HG02884 (cell line): Measurements from ENCODE around the gene G0S2.

Experiments
- ATAC-seq: cut with Tn5 transposase; IDR thresholded peaks from one replicate; pipeline ENCODE4 v1.9.1; 2021; ENCODE audit warnings: mild to moderate bottlenecking, moderate library complexity; ENCODE audit not compliant: unreplicated experiment

The G0S2 gene

DNA sequence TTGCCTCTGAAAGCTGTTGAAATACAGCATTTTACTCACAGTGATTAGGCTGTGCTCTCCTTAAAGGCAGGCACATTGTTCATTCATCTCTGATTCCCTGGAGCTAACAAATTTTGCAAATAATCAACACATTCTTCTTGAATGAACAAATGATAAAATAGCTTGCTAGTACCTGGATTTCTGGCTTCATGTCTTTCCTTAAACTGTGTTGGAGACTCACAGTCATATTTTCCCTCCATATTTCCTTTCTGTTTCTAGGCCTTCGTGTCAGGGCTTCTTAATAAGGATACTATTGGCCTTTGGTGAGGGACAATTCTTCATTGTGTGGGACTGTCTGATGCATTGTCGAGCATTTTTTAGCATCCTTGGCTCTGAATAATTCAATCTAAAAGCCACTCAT, 39.1 kb downstream of the G0S2 start:
- ATAC-seq = no peak

DNA sequence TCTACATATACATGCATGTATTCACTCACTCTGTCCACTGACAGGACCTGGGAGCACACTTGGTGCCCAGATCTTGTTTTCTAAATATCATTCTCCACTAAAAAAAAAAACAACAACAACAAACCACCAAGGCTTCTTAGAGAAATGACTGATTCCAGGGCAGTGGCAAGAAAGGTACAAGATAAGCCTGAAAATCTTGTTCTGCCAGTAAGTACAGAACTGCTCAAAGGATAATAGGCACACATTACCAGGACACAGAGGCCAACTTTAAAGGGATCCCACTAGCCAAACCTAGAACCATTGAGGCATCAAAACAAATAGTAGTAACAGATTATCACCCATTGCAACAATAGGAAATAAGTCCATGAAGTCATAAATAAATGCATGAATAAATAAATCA, 40.1 kb downstream of the G0S2 start:
- ATAC-seq = no peak

DNA sequence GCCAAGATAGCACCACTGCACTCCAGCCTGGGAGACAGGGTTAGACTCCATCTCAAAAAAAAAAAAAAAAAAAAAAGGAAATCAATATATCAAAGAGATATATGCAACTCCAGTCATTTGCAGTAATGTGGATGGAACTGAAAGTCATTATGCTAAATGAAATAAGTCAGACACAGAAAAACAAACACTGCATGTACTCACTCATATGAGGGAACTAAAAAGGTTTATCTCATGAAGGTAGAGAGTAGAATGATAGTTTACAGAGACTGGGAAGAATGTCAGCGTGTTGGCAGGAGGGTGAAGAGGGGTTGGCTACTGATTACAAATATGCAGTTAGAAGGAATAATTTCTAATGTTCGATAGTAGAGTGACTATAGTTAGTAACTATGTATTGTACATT, 42.6 kb downstream of the G0S2 start:
- ATAC-seq = no peak

DNA sequence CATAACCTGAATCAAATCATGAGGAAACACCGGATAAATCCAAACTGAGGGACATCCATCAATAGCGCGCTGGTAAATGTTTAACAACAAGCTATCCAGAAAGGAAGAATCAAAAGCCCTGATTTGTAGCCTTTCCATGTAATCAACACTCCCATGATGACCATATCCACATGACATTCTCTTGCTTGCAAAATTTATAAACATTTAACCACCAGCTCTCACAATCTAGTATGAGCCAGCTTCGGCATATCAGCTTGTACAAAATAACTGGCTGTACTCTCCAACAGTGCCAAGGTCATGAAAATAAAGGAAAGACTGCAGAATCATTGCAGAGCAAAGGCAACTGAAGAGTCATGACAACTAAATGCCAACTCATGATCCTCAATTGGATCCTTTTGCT, 45.1 kb downstream of the G0S2 start:
- ATAC-seq = no peak

DNA sequence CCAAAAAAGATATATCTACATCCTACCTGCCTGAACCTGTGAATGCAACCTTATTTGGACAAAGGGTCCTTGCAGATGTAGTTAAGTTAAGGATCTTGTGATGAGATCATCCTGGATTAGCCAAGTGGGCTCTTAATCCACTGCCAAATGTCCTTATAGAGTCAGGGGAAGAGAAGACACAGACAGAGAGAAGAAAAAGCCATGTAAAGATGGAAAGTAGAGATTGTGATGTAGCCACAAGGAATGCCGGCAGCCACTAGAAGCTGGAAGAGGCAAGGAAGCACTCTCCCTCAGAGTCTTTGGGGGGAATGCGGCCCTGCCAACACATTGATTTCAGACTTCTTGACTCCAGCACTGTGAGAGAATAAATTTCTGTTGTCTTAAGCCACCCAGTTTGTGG, 45.6 kb downstream of the G0S2 start:
- ATAC-seq = no peak

DNA sequence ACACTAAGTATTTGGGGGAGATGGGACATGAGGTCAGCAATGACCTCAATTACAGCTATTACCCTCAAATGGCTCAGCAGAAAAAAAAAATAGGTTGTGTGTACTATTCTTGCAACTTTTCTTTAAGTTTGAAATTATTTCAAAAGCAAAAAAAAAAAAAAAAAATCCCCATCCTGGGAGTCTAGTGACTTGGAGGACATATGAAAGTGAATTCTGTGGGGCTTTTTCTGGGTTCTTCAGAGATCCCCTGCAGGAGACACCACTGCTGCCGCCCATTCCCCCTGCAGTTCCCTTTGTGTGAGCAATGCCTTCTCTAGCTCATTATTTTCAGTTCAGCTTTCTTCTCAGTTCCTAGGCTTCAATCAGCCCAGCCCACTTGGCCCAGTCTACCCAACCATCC, 46.1 kb downstream of the G0S2 start:
- no peak for ATAC-seq

DNA sequence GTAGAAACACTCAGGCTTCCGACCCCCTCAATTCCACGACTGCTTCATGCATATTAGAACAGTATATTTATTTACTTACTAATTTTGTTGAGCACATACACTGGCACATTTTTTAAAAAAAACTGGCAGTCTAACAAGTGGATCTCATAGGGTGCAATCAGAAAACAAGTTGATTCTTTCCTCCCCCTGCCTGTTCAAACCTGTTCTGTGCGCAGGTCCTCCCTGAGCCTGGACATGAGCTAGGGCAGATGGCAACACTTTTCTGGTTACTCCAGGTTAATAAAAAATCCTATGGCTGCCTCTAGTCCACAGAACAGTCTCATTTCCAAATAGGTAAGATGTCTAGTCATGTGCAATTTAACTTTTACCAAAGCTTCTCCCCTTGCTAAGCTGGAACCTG, 48.1 kb downstream of the G0S2 start:
- no peak for ATAC-seq

DNA sequence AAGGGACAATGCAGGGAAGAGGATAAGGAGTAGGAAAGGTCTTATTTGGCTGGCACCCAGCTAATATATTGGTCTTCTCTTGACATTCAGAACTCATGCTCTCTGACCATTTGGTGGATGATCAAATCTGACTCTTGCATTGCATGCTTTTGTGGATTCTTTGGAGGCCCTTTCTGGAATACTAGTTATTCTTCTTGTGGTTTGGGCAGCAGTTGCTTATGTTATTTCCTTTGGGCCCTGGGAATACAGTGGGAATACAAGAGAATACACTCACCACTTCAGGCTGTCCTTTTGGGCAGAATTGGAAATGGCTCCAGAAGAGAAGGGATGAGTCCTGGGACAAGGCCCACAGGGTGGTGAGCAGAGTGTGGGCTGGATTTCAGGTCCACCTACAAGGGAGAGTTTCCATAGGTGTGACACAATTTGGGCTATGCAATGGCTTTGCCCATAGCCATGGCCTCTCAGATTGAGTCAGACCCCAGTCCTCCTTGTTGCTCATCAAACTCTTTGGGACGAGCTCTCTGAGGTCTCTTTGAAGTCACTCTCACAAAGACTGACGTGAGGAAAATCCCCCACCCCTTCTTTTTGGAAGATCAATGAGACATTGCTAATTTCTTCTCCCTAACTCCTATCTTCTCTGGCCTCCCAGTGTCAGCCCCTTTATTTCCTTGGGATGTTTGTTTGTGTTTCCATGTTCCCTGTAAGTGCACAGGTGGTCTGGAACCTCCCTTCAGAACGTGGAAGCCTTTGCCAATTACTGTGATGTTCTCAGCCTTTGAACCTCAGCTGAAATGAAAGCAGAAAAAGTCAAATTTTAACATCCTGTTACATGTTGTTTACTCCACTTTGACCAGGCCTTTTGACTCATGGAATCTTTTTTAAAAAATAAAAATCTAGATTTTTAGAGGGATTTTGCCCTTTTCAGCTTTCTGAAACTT, 48.8 kb downstream of the G0S2 start:
- peak; percentile 68 for ATAC-seq
